ENCODE data around the gene CORO7. TPM values are rescaled to one million over a fixed set of nuclear protein-coding genes. Genes with fewer than 3 reads are reported as not detected.

The CORO7 gene
- total RNA-seq, 1 experiment from 2014 or later = 42.1 TPM

GRCh38 chr16:4371357-4372000 is 44.9 kb downstream of the CORO7 start, which contains the start of gene VASN:
TSS of gene VASN (plus strand) at chr16:4371848. CDS start at chr16:4380878, 9,030 bp downstream.
- Histone ChIP-seq H3K79me2 (ENCODE audit: low read depth) (peaks cover 21% of the 10 kb centered on the region), H3K36me3 (ENCODE audit: low read depth) (no peaks in the 10 kb centered on the region), H3K27me3 (ENCODE audit: insufficient read depth, low read depth) (no peaks in the 10 kb centered on the region), H3K4me2 (peak within 1 kb of the TSS; percentile 97), H3K27ac (no peak within 1 kb of the TSS), H3F3A (ENCODE audit: insufficient read depth, low read depth) (peaks cover 50% of the 10 kb centered on the region), H3K4me3 (peak within 1 kb of the TSS; percentile 61), H3K9me3 (ENCODE audit: insufficient read depth, low read depth) (no peaks in the 10 kb centered on the region), H4K20me1 (ENCODE audit: insufficient read depth) (peaks cover 19% of the 10 kb centered on the region; the same call in 1 of the 2 replicates), H3K9me2 (ENCODE audit: insufficient read depth) (no peaks in the 10 kb centered on the region), H3K4me1 (replicated peaks; ENCODE audit: insufficient read depth) (peaks cover 93% of the 10 kb centered on the region), H2AFZ (no peak within 1 kb of the TSS)
- TF ChIP-seq CTCF (conservative IDR thresholded peaks at IDR 0.05) = no peak
- TF ChIP-seq EZH2 (IDR thresholded peaks at IDR 0.05; ENCODE audit: low read depth) = no peak
- BruUV-seq (replicated peaks) = no TSS peak
- ChIA-PET CTCF (no interaction called here), POLR2A (ENCODE audit: unreplicated experiment) (no interaction called here)
- intact Hi-C loops (cut with micrococcal nuclease; ENCODE audit: unreplicated experiment) = no loop called here
- DNase-seq = peak; percentile 59 to 87

- POLR2A ChIA-PET (ENCODE audit: unreplicated experiment) = interaction anchor here (0.6 kb wide), 1 partner anchor 72 kb away, joined by 4 read pairs; no protein-coding TSS in a partner anchor
- intact Hi-C loops (cut with micrococcal nuclease; ENCODE audit: unreplicated experiment) = no loop called here
- BruUV-seq (replicated peaks) = no TSS peak
- Histone ChIP-seq H3K27ac (no peak overlapping the region), H3K27me3 (ENCODE audit: insufficient read depth, low read depth) (no peaks in the 10 kb centered on the region), H3K79me2 (ENCODE audit: low read depth) (peaks cover 16% of the 10 kb centered on the region), H3K36me3 (ENCODE audit: low read depth) (no peaks in the 10 kb centered on the region), H3K9me3 (ENCODE audit: insufficient read depth, low read depth) (no peaks in the 10 kb centered on the region), H3K4me1 (replicated peaks; ENCODE audit: insufficient read depth) (peaks cover 88% of the 10 kb centered on the region), H3F3A (ENCODE audit: insufficient read depth, low read depth) (peaks cover 44% of the 10 kb centered on the region), H3K4me3 (no peak overlapping the region; the same call in 1 of the 2 replicates), H2AFZ (no peak overlapping the region), H3K9me2 (ENCODE audit: insufficient read depth) (no peaks in the 10 kb centered on the region), H4K20me1 (ENCODE audit: insufficient read depth) (peaks cover 13% of the 10 kb centered on the region; the same call in 1 of the 2 replicates), H3K4me2 (peak overlapping the region; percentile 97)
- no peak for TF ChIP-seq CTCF (conservative IDR thresholded peaks at IDR 0.05)
- no peak for TF ChIP-seq EZH2 (IDR thresholded peaks at IDR 0.05; ENCODE audit: low read depth)
- no peak for DNase-seq
- CTCF ChIA-PET = no interaction called here
Measured at GRCh38 chr16:4370570-4371356, 45.6 kb downstream of the CORO7 start.

GRCh38 chr16:4370151-4370550 is 46.2 kb downstream of the CORO7 start:
- no TSS peak for BruUV-seq (replicated peaks)
- Histone ChIP-seq H3K9me3 (ENCODE audit: insufficient read depth, low read depth) (no peaks in the 10 kb centered on the region), H3K4me3 (no peak overlapping the region), H3K27ac (no peak overlapping the region), H3K27me3 (ENCODE audit: insufficient read depth, low read depth) (no peaks in the 10 kb centered on the region), H3F3A (ENCODE audit: insufficient read depth, low read depth) (peaks cover 38% of the 10 kb centered on the region), H3K4me2 (no peak overlapping the region; the same call in 1 of the 2 replicates), H3K9me2 (ENCODE audit: insufficient read depth) (no peaks in the 10 kb centered on the region), H3K36me3 (ENCODE audit: low read depth) (no peaks in the 10 kb centered on the region), H3K79me2 (ENCODE audit: low read depth) (peaks cover 16% of the 10 kb centered on the region), H4K20me1 (ENCODE audit: insufficient read depth) (peaks cover 7% of the 10 kb centered on the region; the same call in 1 of the 2 replicates), H2AFZ (no peak overlapping the region), H3K4me1 (replicated peaks; ENCODE audit: insufficient read depth) (peaks cover 81% of the 10 kb centered on the region)
- DNase-seq = no peak
- ChIA-PET POLR2A (ENCODE audit: unreplicated experiment) (no interaction called here), CTCF (no interaction called here)
- intact Hi-C loops (cut with micrococcal nuclease; ENCODE audit: unreplicated experiment) = no loop called here
- TF ChIP-seq CTCF (conservative IDR thresholded peaks at IDR 0.05) (no peak), EZH2 (IDR thresholded peaks at IDR 0.05; ENCODE audit: low read depth) (no peak)

Measured in PC-9 (cell line).